Neural progenitor cell (in vitro differentiated cells): Measurements from ENCODE around the gene ST3GAL2.

Experiments used
- CTCF ChIP-seq: fragments of 200-600 bp; sonication (generic); IDR thresholded peaks from 2 replicates; pipeline ENCODE4 v1.5.1; 2017; ENCODE audit warnings: antibody characterized with exemption, mild to moderate bottlenecking
- EZH2 ChIP-seq: fragments of 200-600 bp; sonication (generic); IDR thresholded peaks from 2 replicates; pipeline ENCODE4 v1.6.1; 2017; ENCODE audit warnings: antibody characterized with exemption, mild to moderate bottlenecking, moderate library complexity
- EZH2phosphoT487 ChIP-seq: fragments of 200-600 bp; sonication (generic); IDR thresholded peaks from 2 replicates; pipeline ENCODE4 v1.6.1; 2017; ENCODE audit warnings: antibody characterized with exemption

GRCh38 chr16:70434484-70435260 is 4.2 kb downstream of the ST3GAL2 start:
- TF ChIP-seq CTCF (no peak), EZH2 (no peak), EZH2phosphoT487 (no peak)
